K562 (cell line): Measurements from ENCODE around the gene CD69. TPM values are rescaled to one million over a fixed set of nuclear protein-coding genes. Genes with fewer than 3 reads are reported as not detected.
A peak's percentile ranks its signal among the peaks of the same experiment; 100 is the strongest.

ENCODE experiments used
- BRF2 ChIP-seq: IDR thresholded peaks from 3 replicates; pipeline ENCODE4 v1.6.1; 2011; ENCODE audit warnings: borderline replicate concordance, mild to moderate bottlenecking; ENCODE audit not compliant: insufficient read length, insufficient read depth
- MGA ChIP-seq: fragments of 450-650 bp; IDR thresholded peaks from 2 replicates; pipeline ENCODE4 v1.6.1; 2016; ENCODE audit warnings: mild to moderate bottlenecking, moderate library complexity
- NRF1 ChIP-seq, 2 experiments: fragments of 450-650 bp; IDR thresholded peaks in 1 of 2; conservative IDR thresholded peaks in 1 of 2; 2 replicates each; pipeline ENCODE4 v1.6.1; 2014; ENCODE audit warnings: mild to moderate bottlenecking in 2 of 2
- PTBP1 ChIP-seq: fragments of 200-400 bp; formaldehyde crosslinking; IDR thresholded peaks from 2 replicates; pipeline ENCODE4 v1.6.1; 2017; ENCODE audit warnings: low read depth, low read length
- ZNF644 ChIP-seq: fragments of 200-800 bp; sonication (Bioruptor generic); IDR thresholded peaks from 2 replicates; pipeline ENCODE4 v1.6.1; 2016; ENCODE audit warnings: low read depth, missing genetic modification characterization, missing compliant biosample characterization
- polyA plus RNA-seq, 8 experiments: library from polyadenylated mRNA; depleted of rRNA in 4 of 8; stranded (reverse) in 5 of 8; unstranded in 3 of 8; fragments of >200 nt; fragmentation: Nextera tagmentation in 2 of 8; fragmentation: Illumina TruSeq in 1 of 8; extraction: Ambion mirVana in 2 of 8; extraction: Trizol in 1 of 8; gene quantifications; 2 replicates each; pipeline versions ENCODE4 v1.2.1 to v1.2.3, GENCODE V29; 2011 to 2014; ENCODE audit warnings: inconsistent platforms in 1 of 8, missing spikeins in 1 of 8
- total RNA-seq, 7 experiments: library from RNA; depleted of rRNA in 6 of 7; stranded (reverse); fragments of >200 nt in 6 of 7; fragmentation: Illumina TruSeq in 2 of 7; extraction: Trizol in 2 of 7; gene quantifications; 2 replicates each; pipeline versions ENCODE4 v1.2.1 to v1.2.3, GENCODE V29; 2011 to 2021; ENCODE audit warnings: low replicate concordance in 1 of 7
- TF ChIP-seq, protein P1 (sequence below): fragments of 250-450 bp; sonication (Bioruptor Pico); IDR thresholded peaks from 2 replicates; pipeline ENCODE4 v1.4.0; 2020; ENCODE audit warnings: mild to moderate bottlenecking, moderate library complexity, borderline replicate concordance

Gene CD69
- total and polyA plus RNA-seq, 9 of the 15 experiments (the other 6 are each of a cell fraction or from before 2014, with no cell fraction given) = 11.7 to 243 (median 54.4) TPM

DNA sequence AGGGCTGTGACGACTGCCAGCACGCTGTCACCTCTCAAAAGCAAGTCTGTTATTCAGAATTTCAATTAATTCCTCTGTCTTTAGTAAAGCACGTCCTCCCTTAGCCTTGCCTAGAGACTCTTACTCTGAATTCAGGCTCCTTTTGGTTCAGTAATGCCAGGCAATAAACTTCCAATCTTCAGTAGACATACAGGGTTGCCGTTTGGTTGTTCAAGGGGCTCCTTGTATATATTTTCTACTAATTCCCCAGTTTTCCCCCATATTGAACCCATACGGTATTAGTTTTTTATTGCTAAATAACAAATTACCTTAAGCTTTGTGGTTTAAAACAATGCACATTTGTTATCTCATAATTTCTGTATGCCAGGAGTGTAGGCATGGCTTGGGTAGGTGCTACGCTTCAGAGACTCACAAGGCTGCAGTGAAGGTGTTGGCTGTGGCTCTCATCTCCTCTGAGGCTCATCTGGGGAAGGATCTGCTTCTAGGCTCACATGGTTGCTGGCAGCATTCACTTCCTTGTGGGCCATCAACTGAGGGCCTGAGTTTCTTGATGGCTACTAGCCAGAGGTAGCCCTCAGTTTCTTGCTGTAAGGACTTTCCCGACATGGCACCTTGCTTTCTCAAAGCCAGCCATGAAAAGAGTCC lies 20.5 kb downstream of the CD69 start (continued):
- peak; percentile 49; the same call in 1 of the 2 replicates for TF ChIP-seq MGA
- TF ChIP-seq PTBP1 = no peak
- TF ChIP-seq NRF1 (conservative IDR thresholded peaks at IDR 0.05 in 1 of 2, IDR thresholded peaks at IDR 0.05 in 1 of 2) = peak; percentile 29 to 64; a peak in 3 of 4 replicates
- no peak for TF ChIP-seq BRF2
- TF ChIP-seq ZNF644 (tag) = no peak
- TF ChIP-seq, protein P1, sequence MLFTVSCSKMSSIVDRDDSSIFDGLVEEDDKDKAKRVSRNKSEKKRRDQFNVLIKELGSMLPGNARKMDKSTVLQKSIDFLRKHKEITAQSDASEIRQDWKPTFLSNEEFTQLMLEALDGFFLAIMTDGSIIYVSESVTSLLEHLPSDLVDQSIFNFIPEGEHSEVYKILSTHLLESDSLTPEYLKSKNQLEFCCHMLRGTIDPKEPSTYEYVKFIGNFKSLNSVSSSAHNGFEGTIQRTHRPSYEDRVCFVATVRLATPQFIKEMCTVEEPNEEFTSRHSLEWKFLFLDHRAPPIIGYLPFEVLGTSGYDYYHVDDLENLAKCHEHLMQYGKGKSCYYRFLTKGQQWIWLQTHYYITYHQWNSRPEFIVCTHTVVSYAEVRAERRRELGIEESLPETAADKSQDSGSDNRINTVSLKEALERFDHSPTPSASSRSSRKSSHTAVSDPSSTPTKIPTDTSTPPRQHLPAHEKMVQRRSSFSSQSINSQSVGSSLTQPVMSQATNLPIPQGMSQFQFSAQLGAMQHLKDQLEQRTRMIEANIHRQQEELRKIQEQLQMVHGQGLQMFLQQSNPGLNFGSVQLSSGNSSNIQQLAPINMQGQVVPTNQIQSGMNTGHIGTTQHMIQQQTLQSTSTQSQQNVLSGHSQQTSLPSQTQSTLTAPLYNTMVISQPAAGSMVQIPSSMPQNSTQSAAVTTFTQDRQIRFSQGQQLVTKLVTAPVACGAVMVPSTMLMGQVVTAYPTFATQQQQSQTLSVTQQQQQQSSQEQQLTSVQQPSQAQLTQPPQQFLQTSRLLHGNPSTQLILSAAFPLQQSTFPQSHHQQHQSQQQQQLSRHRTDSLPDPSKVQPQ (CRISPR knock-in tag) = no peak
